GM18502 (cell line): ENCODE measurements around the gene PLEKHG1.

Source experiments
- ATAC-seq: cut with Tn5 transposase; IDR thresholded peaks from one replicate; pipeline ENCODE4 v1.9.1; 2021; ENCODE audit warnings: mild to moderate bottlenecking; ENCODE audit not compliant: unreplicated experiment, poor library complexity

Gene PLEKHG1

DNA sequence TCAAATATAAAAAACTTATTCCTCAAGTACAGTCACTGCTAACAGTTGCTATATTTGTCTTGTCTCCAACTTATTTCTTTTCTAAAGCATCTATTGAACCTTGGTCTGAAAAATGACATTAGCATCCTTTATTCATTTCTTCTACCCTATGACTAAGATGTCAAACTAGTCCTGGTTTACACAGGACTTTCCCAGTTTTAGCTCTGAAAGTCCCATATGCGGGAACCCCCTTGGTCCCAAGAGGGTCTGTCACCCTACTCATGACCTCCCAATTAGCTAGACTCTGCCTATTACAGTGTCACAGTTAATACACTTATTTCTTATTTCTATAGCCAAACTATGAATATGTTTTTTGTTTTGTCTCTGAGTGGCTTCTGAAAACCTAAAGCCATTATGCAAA lies 37.1 kb downstream of the PLEKHG1 start:
- no peak for ATAC-seq

DNA sequence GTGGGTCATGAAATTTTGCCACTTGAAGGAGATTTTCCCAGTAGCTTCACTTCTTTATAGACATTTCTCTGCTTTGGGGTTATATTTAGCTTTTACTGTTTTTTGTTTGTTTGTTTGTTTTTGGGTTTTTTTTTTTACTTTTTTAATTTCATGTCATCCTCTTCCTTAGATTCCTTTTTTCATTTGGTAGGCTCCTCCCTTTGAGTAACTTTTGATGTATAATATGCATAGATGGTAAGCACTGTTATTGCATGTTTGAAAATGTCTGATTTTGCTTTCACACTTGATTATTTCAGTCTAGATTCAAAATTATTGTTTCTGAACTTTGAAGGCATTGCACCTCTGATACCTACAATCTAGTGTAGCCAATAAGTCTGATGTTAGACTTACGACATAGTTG lies 37.6 kb downstream of the PLEKHG1 start:
- no peak for ATAC-seq

- no peak for ATAC-seq
These were observed 38.6 kb downstream of the PLEKHG1 start for GRCh38 chr6:150638267-150638666.

DNA sequence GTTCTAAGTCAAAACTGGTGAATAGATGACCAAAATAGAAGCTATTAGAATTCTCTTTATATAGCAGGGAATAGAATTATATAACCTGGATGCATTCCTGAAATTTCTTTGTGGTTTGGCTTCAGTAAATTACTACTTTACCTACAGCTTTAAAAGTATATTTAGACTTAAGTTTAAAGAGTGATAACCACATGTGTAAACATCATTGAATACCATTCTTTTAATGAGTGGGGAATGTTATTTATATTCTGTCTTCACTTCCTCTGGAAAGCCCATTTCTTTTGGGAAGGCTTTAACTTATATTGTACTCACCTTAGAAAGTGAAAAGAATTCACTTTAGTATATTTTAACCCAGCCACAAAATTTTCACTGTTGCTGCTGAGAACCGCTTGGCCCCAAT lies 39.1 kb downstream of the PLEKHG1 start:
- no peak for ATAC-seq

DNA sequence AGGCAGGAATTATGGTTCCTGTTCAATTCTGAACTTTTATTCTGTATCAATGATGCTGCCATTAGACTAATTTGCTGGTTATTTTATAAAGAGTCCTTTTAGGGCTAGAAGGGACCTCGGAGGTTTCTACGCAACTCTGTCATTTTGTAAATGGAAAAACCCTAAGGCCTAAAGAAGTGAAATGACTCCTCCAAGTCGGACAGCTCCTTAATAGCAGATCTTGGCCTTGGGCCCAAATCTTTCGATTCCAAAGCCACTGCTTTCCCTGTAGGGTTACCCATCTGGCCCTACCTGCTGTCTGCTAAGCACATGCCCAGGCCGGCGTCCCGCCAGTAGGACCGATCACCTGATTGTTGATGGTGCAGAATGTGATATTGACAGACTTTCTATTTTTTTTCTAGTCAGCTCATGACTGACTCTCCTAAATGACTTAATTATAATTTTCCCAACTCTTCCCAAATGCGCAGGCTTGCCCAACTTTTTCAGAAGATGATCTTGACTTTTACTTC lies 40.2 kb downstream of the PLEKHG1 start:
- ATAC-seq: no peak

DNA sequence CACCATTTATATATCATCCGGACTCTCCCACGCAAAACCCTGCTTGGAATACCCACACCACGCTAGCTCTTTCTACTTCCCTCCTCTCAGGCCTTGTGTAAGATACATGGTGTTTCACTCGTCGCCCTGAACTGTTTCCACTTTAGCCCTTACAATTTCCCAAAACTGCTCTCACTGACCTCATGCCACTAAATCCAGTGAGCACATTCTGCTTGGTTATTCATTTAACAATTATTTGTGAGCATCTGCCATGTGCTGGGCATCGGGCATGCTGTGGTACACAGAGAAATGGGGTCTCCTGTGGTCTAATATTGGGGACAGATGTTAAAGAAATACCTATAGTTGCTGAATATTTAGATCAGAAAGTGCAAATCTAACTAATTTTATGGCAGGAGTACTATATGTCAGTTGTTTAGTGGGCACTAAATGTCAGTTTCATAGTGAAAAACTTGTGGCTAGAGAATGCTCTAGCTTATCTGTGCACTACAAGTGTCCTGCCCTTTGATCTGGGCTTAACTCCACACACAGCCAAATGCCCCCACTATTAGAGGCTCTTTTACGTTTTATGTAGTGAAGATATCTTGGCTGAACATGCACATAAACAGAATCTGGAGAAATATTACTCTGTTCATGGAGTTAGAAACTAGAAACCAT lies 41.0 kb downstream of the PLEKHG1 start:
- no peak for ATAC-seq

GRCh38 chr6:150641398-150642139 lies 41.9 kb downstream of the PLEKHG1 start:
- no peak for ATAC-seq

DNA sequence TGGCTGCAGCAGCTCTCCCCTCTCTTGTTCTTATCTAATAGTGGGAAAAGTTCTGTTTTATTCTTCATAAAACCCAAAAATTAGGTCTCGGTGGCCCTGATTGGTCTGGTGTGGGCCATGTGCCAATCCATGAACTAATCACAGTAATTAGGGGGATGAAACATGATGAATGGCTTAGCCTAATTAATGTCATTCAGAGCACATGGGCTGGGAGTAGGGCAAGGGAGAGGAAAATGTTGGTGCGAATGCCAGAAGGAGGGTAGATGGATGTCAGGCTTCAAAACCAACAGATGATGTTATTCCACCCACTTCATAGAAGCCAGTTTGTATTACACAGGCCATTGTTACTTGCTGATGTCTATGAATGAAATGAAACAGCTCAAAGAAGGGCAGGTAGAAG lies 46.5 kb downstream of the PLEKHG1 start:
- ATAC-seq: no peak

GRCh38 chr6:150647051-150647450 lies 47.4 kb downstream of the PLEKHG1 start:
- no peak for ATAC-seq
